ENCODE measurements around the gene MOB3C.

MOB3C gene

GRCh38 chr1:46618754-46619415 is 2.3 kb upstream of the MOB3C start:
- Histone ChIP-seq H3K27ac (no peak overlapping the region), H3K36me3 (replicated peaks) (no peaks in the 10 kb centered on the region), H3K4me3 (ENCODE audit: low read depth, low read length) (no peak overlapping the region), H3K27me3 (replicated peaks) (no peaks in the 10 kb centered on the region)
- no peak for TF ChIP-seq CTCF (IDR thresholded peaks at IDR 0.05; ENCODE audit: low read depth, low read length, missing control alignments)
- in situ Hi-C loops (cut with HindIII; ENCODE audit: low pct_ligation_motif_present, low sequenced_read_pairs) = no loop called here
- DNase-seq = no peak

GRCh38 chr1:46617833-46618232 is 1.2 kb upstream of the MOB3C start:
- no peak for TF ChIP-seq CTCF (IDR thresholded peaks at IDR 0.05; ENCODE audit: low read depth, low read length, missing control alignments)
- in situ Hi-C loops (cut with HindIII; ENCODE audit: low pct_ligation_motif_present, low sequenced_read_pairs) = no loop called here
- no peaks in the 10 kb centered on the region for H3K36me3 ChIP-seq (replicated peaks)
- no peak overlapping the region for H3K4me3 ChIP-seq (ENCODE audit: low read depth, low read length)
- no peak for DNase-seq
- H3K27ac ChIP-seq = no peak overlapping the region
- H3K27me3 ChIP-seq (replicated peaks) = no peaks in the 10 kb centered on the region

GRCh38 chr1:46617108-46617800 is 643 bp upstream of the MOB3C start:
- no peak for DNase-seq
- in situ Hi-C loops (cut with HindIII; ENCODE audit: low pct_ligation_motif_present, low sequenced_read_pairs) = no loop called here
- no peaks in the 10 kb centered on the region for H3K27me3 ChIP-seq (replicated peaks)
- H3K36me3 ChIP-seq (replicated peaks) = no peaks in the 10 kb centered on the region
- peak overlapping the region; percentile 63 for H3K27ac ChIP-seq
- peak overlapping the region; percentile 83 for H3K4me3 ChIP-seq (ENCODE audit: low read depth, low read length)
- no peak for TF ChIP-seq CTCF (IDR thresholded peaks at IDR 0.05; ENCODE audit: low read depth, low read length, missing control alignments)

- in situ Hi-C loops (cut with HindIII; ENCODE audit: low pct_ligation_motif_present, low sequenced_read_pairs) = no loop called here
- no peak for TF ChIP-seq CTCF (IDR thresholded peaks at IDR 0.05; ENCODE audit: low read depth, low read length, missing control alignments)
- Histone ChIP-seq H3K4me3 (ENCODE audit: low read depth, low read length) (peak overlapping the region; percentile 83), H3K27me3 (replicated peaks) (no peaks in the 10 kb centered on the region), H3K36me3 (replicated peaks) (no peaks in the 10 kb centered on the region), H3K27ac (no peak overlapping the region)
- no peak for DNase-seq
Measured at GRCh38 chr1:46615735-46616134, 876 bp downstream of the MOB3C start.

GRCh38 chr1:46615088-46615487 is 1.5 kb downstream of the MOB3C start:
- Histone ChIP-seq H3K4me3 (ENCODE audit: low read depth, low read length) (no peak overlapping the region), H3K27ac (no peak overlapping the region), H3K27me3 (replicated peaks) (no peaks in the 10 kb centered on the region), H3K36me3 (replicated peaks) (no peaks in the 10 kb centered on the region)
- no peak for DNase-seq
- in situ Hi-C loops (cut with HindIII; ENCODE audit: low pct_ligation_motif_present, low sequenced_read_pairs) = no loop called here
- TF ChIP-seq CTCF (IDR thresholded peaks at IDR 0.05; ENCODE audit: low read depth, low read length, missing control alignments) = no peak
